IPS-18c (cell line): Measurements from ENCODE around the gene ORC1.

Experiments used
- H3K4me3 ChIP-seq: 2 replicates; pipeline ENCODE4 v1.7.0; 2013; ENCODE audit warnings: low read depth, mild to moderate bottlenecking, low read length, moderate library complexity; ENCODE audit not compliant: insufficient read depth
- H3K9me3 ChIP-seq: one replicate; pipeline ENCODE4 v1.6.1; 2013; ENCODE audit warnings: mild to moderate bottlenecking, low read length, moderate library complexity; ENCODE audit not compliant: control insufficient read depth, insufficient read depth

The ORC1 gene

GRCh38 chr1:52404116-52404974 lies at the start of gene ORC1, which contains the start of gene PRPF38A:
Gene ORC1 (minus strand): TSS chr1:52404423. CDS start chr1:52402223, 2,200 bp downstream.
Gene PRPF38A (plus strand): TSS chr1:52404602. CDS start chr1:52404750, 148 bp downstream.
- Histone ChIP-seq H3K4me3 (peak within 1 kb of the TSS; percentile 95), H3K9me3 (no peaks in the 10 kb centered on the region)

- no peak overlapping the region for H3K4me3 ChIP-seq
- no peaks in the 10 kb centered on the region for H3K9me3 ChIP-seq
Observed at GRCh38 chr1:52444463-52444862, 40.2 kb upstream of the ORC1 start.

GRCh38 chr1:52439976-52440375 lies 35.8 kb upstream of the ORC1 start:
- Histone ChIP-seq H3K4me3 (no peak overlapping the region), H3K9me3 (no peaks in the 10 kb centered on the region)

GRCh38 chr1:52436817-52437216 lies 32.6 kb upstream of the ORC1 start:
- H3K9me3 ChIP-seq, result no peaks in the 10 kb centered on the region
- H3K4me3 ChIP-seq, result no peak overlapping the region

- H3K9me3 ChIP-seq, result no peaks in the 10 kb centered on the region
Observed at GRCh38 chr1:52435650-52436049, 31.4 kb upstream of the ORC1 start.

GRCh38 chr1:52435211-52435610 lies 31.0 kb upstream of the ORC1 start:
- no peak overlapping the region for H3K4me3 ChIP-seq
- no peaks in the 10 kb centered on the region for H3K9me3 ChIP-seq

More at GRCh38 chr1:52435650-52436049, 31.4 kb upstream of the ORC1 start:
- no peak overlapping the region for H3K4me3 ChIP-seq

GRCh38 chr1:52432807-52433206 lies 28.6 kb upstream of the ORC1 start:
- Histone ChIP-seq H3K4me3 (no peak overlapping the region), H3K9me3 (no peaks in the 10 kb centered on the region)

- Histone ChIP-seq H3K9me3 (no peaks in the 10 kb centered on the region), H3K4me3 (no peak overlapping the region)
Observed at GRCh38 chr1:52427152-52427551, 22.9 kb upstream of the ORC1 start.

- Histone ChIP-seq H3K9me3 (no peaks in the 10 kb centered on the region), H3K4me3 (no peak overlapping the region)
Observed at GRCh38 chr1:52426371-52426770, 22.1 kb upstream of the ORC1 start.

- Histone ChIP-seq H3K9me3 (no peaks in the 10 kb centered on the region), H3K4me3 (no peak overlapping the region)
Observed at GRCh38 chr1:52424813-52425212, 20.6 kb upstream of the ORC1 start.

- Histone ChIP-seq H3K4me3 (no peak overlapping the region), H3K9me3 (no peaks in the 10 kb centered on the region)
Observed at GRCh38 chr1:52424231-52424636, 20.0 kb upstream of the ORC1 start.

GRCh38 chr1:52423771-52424170 lies 19.5 kb upstream of the ORC1 start:
- Histone ChIP-seq H3K9me3 (no peaks in the 10 kb centered on the region), H3K4me3 (no peak overlapping the region)

- H3K4me3 ChIP-seq, result no peak overlapping the region
- H3K9me3 ChIP-seq, result no peaks in the 10 kb centered on the region
Observed at GRCh38 chr1:52423055-52423454, 18.8 kb upstream of the ORC1 start.

- Histone ChIP-seq H3K4me3 (no peak overlapping the region), H3K9me3 (no peaks in the 10 kb centered on the region)
Observed at GRCh38 chr1:52420713-52421112, 16.5 kb upstream of the ORC1 start.

GRCh38 chr1:52416811-52417210 lies 12.6 kb upstream of the ORC1 start:
- H3K9me3 ChIP-seq, result no peaks in the 10 kb centered on the region
- no peak overlapping the region for H3K4me3 ChIP-seq

- Histone ChIP-seq H3K4me3 (no peak overlapping the region), H3K9me3 (no peaks in the 10 kb centered on the region)
Observed at GRCh38 chr1:52414942-52415341, 10.7 kb upstream of the ORC1 start.

- no peaks in the 10 kb centered on the region for H3K9me3 ChIP-seq
- H3K4me3 ChIP-seq, result no peak overlapping the region
Observed at GRCh38 chr1:52413410-52413989, 9.3 kb upstream of the ORC1 start.

- Histone ChIP-seq H3K9me3 (no peaks in the 10 kb centered on the region), H3K4me3 (peak overlapping the region; percentile 95)
Observed at GRCh38 chr1:52404975-52405338, 734 bp upstream of the ORC1 start.
